GM12878 (cell line): ENCODE results near the gene NT5DC3. TPM values are rescaled to one million over a fixed set of nuclear protein-coding genes. Genes with fewer than 3 reads are reported as not detected.

Experiments
- ATAC-seq: fragments of 200-7000 bp; cut with Tn5 transposase; 3 replicates; pipeline ENCODE4 v1.9.1; 2020; ENCODE audit warnings: mild to moderate bottlenecking, moderate library complexity
- BruUV-seq: library from RNA; stranded (reverse); fragments of 400-500 nt; replicated peaks from 2 replicates; lab custom pipeline; 2021; lab: Mats Ljungman, UMichigan
- CTCF ChIA-PET: fragments of 300-600 bp; sonication (Branson Sonifier 250); formaldehyde crosslinking; extraction: SDS; loops from one replicate; lab custom pipeline; 2021; ENCODE audit warnings: inconsistent platforms; lab: Yijun Ruan, JAX
- POLR2A ChIA-PET: fragments of 350-600 bp; formaldehyde crosslinking; extraction: SDS; loops from one replicate; lab custom pipeline; 2021; ENCODE audit warnings: inconsistent platforms; lab: Charles Lee
- RAD21 ChIA-PET: fragments of 300-600 bp; sonication (Branson Sonifier 250); formaldehyde crosslinking; loops from one replicate; lab custom pipeline; 2023; ENCODE audit warnings: antibody characterized with exemption; ENCODE audit not compliant: unreplicated experiment; lab: Charles Lee
- SMC1A ChIA-PET: fragments of 300-600 bp; sonication (Branson Sonifier 250); formaldehyde crosslinking; loops from one replicate; lab custom pipeline; 2023; ENCODE audit not compliant: unreplicated experiment, uncharacterized antibody; lab: Charles Lee
- DNase-seq: peaks from one replicate; pipeline ENCODE4 v3.0.0-alpha.2; 2011; ENCODE audit warnings: low read depth, low spot score
- FAIRE-seq: peaks from 3 replicates; lab custom pipeline; 2011; peaks lifted over from hg19 to GRCh38; lab: Jason Lieb, UNC
- H2AFZ ChIP-seq: 2 replicates; pipeline ENCODE4 v1.6.0; 2011; ENCODE audit warnings: low read depth, low read length, control low read depth; ENCODE audit not compliant: control insufficient read depth
- H3K27ac ChIP-seq: 2 replicates; pipeline ENCODE4 v1.5.1; 2011; ENCODE audit warnings: control low read depth; ENCODE audit not compliant: control insufficient read depth, insufficient read depth
- H3K27me3 ChIP-seq, 2 experiments: replicated peaks in 1 of 2; 2 replicates each; pipeline versions ENCODE4 v1.6.0 to v1.6.1; 2011; ENCODE audit warnings: low read length in 1 of 2; ENCODE audit not compliant: control insufficient read depth in 2 of 2, insufficient read depth in 2 of 2
- H3K36me3 ChIP-seq, 2 experiments: 2 replicates each; pipeline ENCODE4 v1.5.1; 2011; ENCODE audit warnings: low read length in 1 of 2; ENCODE audit not compliant: control insufficient read depth in 2 of 2, insufficient read depth in 2 of 2
- H3K4me1 ChIP-seq: 2 replicates; pipeline ENCODE4 v1.6.1; 2011; ENCODE audit warnings: mild to moderate bottlenecking, low read length, moderate library complexity, mixed read lengths; ENCODE audit not compliant: control insufficient read depth, insufficient read depth
- H3K4me2 ChIP-seq: 2 replicates; pipeline ENCODE4 v1.6.0; 2011; ENCODE audit warnings: control low read depth; ENCODE audit not compliant: control insufficient read depth, insufficient read depth
- H3K4me3 ChIP-seq: fragments of 200-600 bp; sonication (generic); 2 replicates; pipeline ENCODE4 v1.5.1; 2016
- H3K79me2 ChIP-seq: 2 replicates; pipeline ENCODE4 v1.6.0; 2011; ENCODE audit warnings: low read length; ENCODE audit not compliant: control insufficient read depth, insufficient read depth
- H3K9ac ChIP-seq: 2 replicates; pipeline ENCODE4 v1.8.0; 2011; ENCODE audit warnings: low read length, control low read depth, mixed read lengths; ENCODE audit not compliant: control insufficient read depth, insufficient read depth
- H3K9me3 ChIP-seq: replicated peaks from 3 replicates; pipeline ENCODE4 v1.5.1; 2011; ENCODE audit warnings: mild to moderate bottlenecking, low read length; ENCODE audit not compliant: control insufficient read depth, insufficient read depth
- H4K20me1 ChIP-seq: 2 replicates; pipeline ENCODE4 v1.6.0; 2011; ENCODE audit not compliant: control insufficient read depth, insufficient read depth
- BHLHE40 ChIP-seq, 2 experiments: fragments of 450-650 bp in 1 of 2; IDR thresholded peaks; 2 replicates each; pipeline ENCODE4 v1.6.1; 2011 to 2017; ENCODE audit warnings: low read depth in 2 of 2, borderline replicate concordance in 1 of 2, improper control_type of control experiment in 1 of 2, low read length in 1 of 2, mild to moderate bottlenecking in 1 of 2
- DPF2 ChIP-seq: fragments of 450-650 bp; IDR thresholded peaks from 2 replicates; pipeline ENCODE4 v1.6.1; 2017; ENCODE audit warnings: mild to moderate bottlenecking
- FOS ChIP-seq: IDR thresholded peaks from 3 replicates; pipeline ENCODE4 v1.6.1; 2011; ENCODE audit warnings: borderline replicate concordance; ENCODE audit not compliant: insufficient read length; ENCODE audit errors: extremely low read depth
- FOXK2 ChIP-seq: fragments of 450-650 bp; IDR thresholded peaks from 2 replicates; pipeline ENCODE4 v1.6.1; 2017; ENCODE audit warnings: mild to moderate bottlenecking, moderate library complexity
- HDAC2 ChIP-seq: fragments of 200-600 bp; sonication (generic); IDR thresholded peaks from 2 replicates; pipeline ENCODE4 v1.6.1; 2017
- IKZF1 ChIP-seq: fragments of 450-650 bp; conservative IDR thresholded peaks from 2 replicates; pipeline ENCODE4 v1.6.1; 2017; ENCODE audit warnings: antibody characterized with exemption, mild to moderate bottlenecking
- NBN ChIP-seq: fragments of 450-650 bp; IDR thresholded peaks from 2 replicates; pipeline ENCODE4 v1.6.1; 2016
- PAX8 ChIP-seq: fragments of 450-650 bp; IDR thresholded peaks from 2 replicates; pipeline ENCODE4 v1.6.1; 2017; ENCODE audit warnings: mild to moderate bottlenecking, moderate library complexity
- POLR2AphosphoS2 ChIP-seq: IDR thresholded peaks from 2 replicates; pipeline ENCODE4 v1.6.1; 2011; ENCODE audit warnings: low read depth, mild to moderate bottlenecking, low read length, improper control_type of control experiment, moderate library complexity
- RCOR1 ChIP-seq: conservative IDR thresholded peaks from 2 replicates; pipeline ENCODE4 v1.6.1; 2012; ENCODE audit warnings: low read depth, low read length, improper control_type of control experiment
- YY1 ChIP-seq: IDR thresholded peaks from 2 replicates; pipeline ENCODE4 v1.6.1; 2011; ENCODE audit warnings: low read depth, mild to moderate bottlenecking, low read length
- ZNF207 ChIP-seq: fragments of 450-650 bp; IDR thresholded peaks from 2 replicates; pipeline ENCODE4 v1.6.1; 2014; ENCODE audit warnings: antibody characterized with exemption, mild to moderate bottlenecking, borderline replicate concordance
- WGBS: methylation state at CpG from one replicate; pipeline ENCODE4 v1.1.6; 2016; ENCODE audit warnings: low lambda C conversion rate; ENCODE audit not compliant: insufficient replicate concordance, insufficient coverage; ENCODE audit errors: missing lambda C conversion rate; 5-methylcytosine and 5-hydroxymethylcytosine counted together
- in situ Hi-C: fragments of 300-500 bp; cut with MboI; formaldehyde crosslinking; loops from 9 replicates; pipeline ENCODE4 v1.14.3; 2018; ENCODE audit warnings: mixed read lengths
- intact Hi-C: fragments of 100-400 bp; cut with micrococcal nuclease; formaldehyde crosslinking; loops from one replicate; pipeline ENCODE4 v1.14.2; 2022; ENCODE audit not compliant: unreplicated experiment
- polyA plus RNA-seq, 11 experiments: library from polyadenylated mRNA; depleted of rRNA in 4 of 11; unstranded in 6 of 11; stranded (reverse) in 5 of 11; fragments of >200 nt; fragmentation: Nextera tagmentation in 4 of 11; fragmentation: Illumina TruSeq in 1 of 11; extraction: Ambion mirVana in 4 of 11; extraction: Trizol in 1 of 11; gene quantifications; 1 replicate in 1 of 11; 2 replicates in 10 of 11; pipeline versions ENCODE4 v1.2.1 to v1.2.3, GENCODE V29; 2011 to 2016; ENCODE audit warnings: inconsistent platforms in 2 of 11, missing spikeins in 2 of 11, low read depth in 1 of 11
- total RNA-seq, 4 experiments: library from RNA; depleted of rRNA in 3 of 4; stranded (reverse); fragments of >200 nt in 3 of 4; fragmentation: Illumina TruSeq in 1 of 4; extraction: Trizol in 1 of 4; gene quantifications; 2 replicates each; pipeline versions ENCODE4 v1.2.1 to v1.2.3, GENCODE V29; 2013 to 2021
- TF ChIP-seq, protein P1 (sequence below): IDR thresholded peaks from 2 replicates; pipeline ENCODE4 v1.6.1; 2011; ENCODE audit warnings: mild to moderate bottlenecking, low read depth, low read length, moderate library complexity; ENCODE audit not compliant: insufficient replicate concordance
- TF ChIP-seq, protein P2 (sequence below): fragments of 450-650 bp; IDR thresholded peaks from 2 replicates; pipeline ENCODE4 v1.6.1; 2017; ENCODE audit warnings: mild to moderate bottlenecking, moderate library complexity
- TF ChIP-seq, protein P3 (sequence below): IDR thresholded peaks from 2 replicates; pipeline ENCODE4 v1.6.1; 2012; ENCODE audit warnings: low read depth, low read length, improper control_type of control experiment

The NT5DC3 gene
- total and polyA plus RNA-seq, 10 of the 15 experiments (the other 5 are each of a cell fraction or from before 2014, with no cell fraction given), result 2.0 to 12.4 (median 5.9) TPM

DNA sequence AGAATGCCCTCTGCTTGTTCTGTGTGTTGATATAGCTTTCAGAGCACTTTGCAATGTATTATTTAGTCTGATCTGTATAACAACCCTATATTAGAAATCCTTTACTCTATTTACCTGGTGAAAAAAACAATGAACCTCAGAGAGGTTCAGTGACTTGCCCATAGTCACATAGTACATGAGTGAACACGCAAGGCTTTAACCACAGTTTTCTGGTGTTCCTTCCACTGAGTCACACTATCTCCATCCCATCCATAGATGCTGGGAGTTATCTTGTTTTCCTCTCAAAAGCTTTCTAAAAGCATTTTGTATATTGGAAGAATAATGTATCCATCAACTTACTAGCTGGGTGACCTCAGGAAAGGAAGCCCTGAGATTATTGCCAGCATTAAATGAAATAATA, 104.5 kb downstream of the NT5DC3 start (continued):
- TF ChIP-seq PAX8 (no peak), BHLHE40 (IDR thresholded peaks at IDR 0.05; ENCODE audit: borderline replicate concordance in 1 of 2, low read depth in 2 of 2, low read length in 1 of 2) (no peak), DPF2 (no peak)
- TF ChIP-seq, protein P1, sequence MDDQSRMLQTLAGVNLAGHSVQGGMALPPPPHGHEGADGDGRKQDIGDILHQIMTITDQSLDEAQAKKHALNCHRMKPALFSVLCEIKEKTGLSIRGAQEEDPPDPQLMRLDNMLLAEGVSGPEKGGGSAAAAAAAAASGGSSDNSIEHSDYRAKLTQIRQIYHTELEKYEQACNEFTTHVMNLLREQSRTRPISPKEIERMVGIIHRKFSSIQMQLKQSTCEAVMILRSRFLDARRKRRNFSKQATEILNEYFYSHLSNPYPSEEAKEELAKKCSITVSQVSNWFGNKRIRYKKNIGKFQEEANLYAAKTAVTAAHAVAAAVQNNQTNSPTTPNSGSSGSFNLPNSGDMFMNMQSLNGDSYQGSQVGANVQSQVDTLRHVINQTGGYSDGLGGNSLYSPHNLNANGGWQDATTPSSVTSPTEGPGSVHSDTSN, result no peak

DNA sequence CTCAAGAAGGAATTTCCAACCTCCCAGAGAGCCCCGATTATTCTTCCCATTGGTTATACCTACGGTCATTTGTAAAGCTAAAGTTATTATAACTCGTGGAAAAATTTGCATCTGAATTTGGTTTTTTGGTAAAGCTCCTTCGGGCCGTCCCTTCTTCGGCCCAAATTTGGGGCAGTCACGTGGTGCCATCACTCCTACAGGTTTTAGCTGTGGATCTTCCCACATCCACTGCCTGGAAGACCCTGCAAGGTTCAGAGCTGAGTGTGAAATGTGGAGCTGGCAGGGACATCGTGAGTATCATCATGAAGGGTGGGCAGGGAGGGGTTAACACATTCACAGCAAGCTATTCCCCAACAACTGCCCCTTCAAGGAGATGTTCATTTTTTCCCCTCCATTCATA, 105.7 kb downstream of the NT5DC3 start:
- ATAC-seq, result no peak
- no peak overlapping the region for H3K4me3 ChIP-seq
- TF ChIP-seq ZNF207, result no peak
- no peak for TF ChIP-seq PAX8
- no peak for TF ChIP-seq IKZF1
- TF ChIP-seq RCOR1, result no peak
- no peak for TF ChIP-seq FOS
- no peak for TF ChIP-seq POLR2AphosphoS2
- no peak for TF ChIP-seq HDAC2
- TF ChIP-seq NBN, result no peak
- TF ChIP-seq, protein P2, sequence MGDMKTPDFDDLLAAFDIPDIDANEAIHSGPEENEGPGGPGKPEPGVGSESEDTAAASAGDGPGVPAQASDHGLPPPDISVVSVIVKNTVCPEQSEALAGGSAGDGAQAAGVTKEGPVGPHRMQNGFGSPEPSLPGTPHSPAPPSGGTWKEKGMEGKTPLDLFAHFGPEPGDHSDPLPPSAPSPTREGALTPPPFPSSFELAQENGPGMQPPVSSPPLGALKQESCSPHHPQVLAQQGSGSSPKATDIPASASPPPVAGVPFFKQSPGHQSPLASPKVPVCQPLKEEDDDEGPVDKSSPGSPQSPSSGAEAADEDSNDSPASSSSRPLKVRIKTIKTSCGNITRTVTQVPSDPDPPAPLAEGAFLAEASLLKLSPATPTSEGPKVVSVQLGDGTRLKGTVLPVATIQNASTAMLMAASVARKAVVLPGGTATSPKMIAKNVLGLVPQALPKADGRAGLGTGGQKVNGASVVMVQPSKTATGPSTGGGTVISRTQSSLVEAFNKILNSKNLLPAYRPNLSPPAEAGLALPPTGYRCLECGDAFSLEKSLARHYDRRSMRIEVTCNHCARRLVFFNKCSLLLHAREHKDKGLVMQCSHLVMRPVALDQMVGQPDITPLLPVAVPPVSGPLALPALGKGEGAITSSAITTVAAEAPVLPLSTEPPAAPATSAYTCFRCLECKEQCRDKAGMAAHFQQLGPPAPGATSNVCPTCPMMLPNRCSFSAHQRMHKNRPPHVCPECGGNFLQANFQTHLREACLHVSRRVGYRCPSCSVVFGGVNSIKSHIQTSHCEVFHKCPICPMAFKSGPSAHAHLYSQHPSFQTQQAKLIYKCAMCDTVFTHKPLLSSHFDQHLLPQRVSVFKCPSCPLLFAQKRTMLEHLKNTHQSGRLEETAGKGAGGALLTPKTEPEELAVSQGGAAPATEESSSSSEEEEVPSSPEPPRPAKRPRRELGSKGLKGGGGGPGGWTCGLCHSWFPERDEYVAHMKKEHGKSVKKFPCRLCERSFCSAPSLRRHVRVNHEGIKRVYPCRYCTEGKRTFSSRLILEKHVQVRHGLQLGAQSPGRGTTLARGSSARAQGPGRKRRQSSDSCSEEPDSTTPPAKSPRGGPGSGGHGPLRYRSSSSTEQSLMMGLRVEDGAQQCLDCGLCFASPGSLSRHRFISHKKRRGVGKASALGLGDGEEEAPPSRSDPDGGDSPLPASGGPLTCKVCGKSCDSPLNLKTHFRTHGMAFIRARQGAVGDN, result no peak
- TF ChIP-seq FOXK2, result no peak
- TF ChIP-seq YY1, result no peak
- TF ChIP-seq, protein P3, sequence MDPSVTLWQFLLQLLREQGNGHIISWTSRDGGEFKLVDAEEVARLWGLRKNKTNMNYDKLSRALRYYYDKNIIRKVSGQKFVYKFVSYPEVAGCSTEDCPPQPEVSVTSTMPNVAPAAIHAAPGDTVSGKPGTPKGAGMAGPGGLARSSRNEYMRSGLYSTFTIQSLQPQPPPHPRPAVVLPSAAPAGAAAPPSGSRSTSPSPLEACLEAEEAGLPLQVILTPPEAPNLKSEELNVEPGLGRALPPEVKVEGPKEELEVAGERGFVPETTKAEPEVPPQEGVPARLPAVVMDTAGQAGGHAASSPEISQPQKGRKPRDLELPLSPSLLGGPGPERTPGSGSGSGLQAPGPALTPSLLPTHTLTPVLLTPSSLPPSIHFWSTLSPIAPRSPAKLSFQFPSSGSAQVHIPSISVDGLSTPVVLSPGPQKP, result no peak
- H2AFZ ChIP-seq, result no peak overlapping the region
- no peaks in the 10 kb centered on the region for H3K27me3 ChIP-seq
- POLR2A ChIA-PET, result no interaction called here
- RAD21 ChIA-PET, result interaction anchor here (0.6 kb wide), 1 partner anchor 326 kb away, joined by 3 read pairs; no protein-coding TSS in a partner anchor
- no peak overlapping the region for H3K9ac ChIP-seq
- no peaks in the 10 kb centered on the region for H3K79me2 ChIP-seq
- CTCF ChIA-PET, result no interaction called here
- SMC1A ChIA-PET, result no interaction called here
- H4K20me1 ChIP-seq, result no peaks in the 10 kb centered on the region
- no peaks in the 10 kb centered on the region for H3K36me3 ChIP-seq
- FAIRE-seq, result no peak
- in situ Hi-C loops, result no loop called here
- peaks cover 3% of the 10 kb centered on the region; the same call in 2 of the 3 replicates for H3K9me3 ChIP-seq
- no peak for DNase-seq
- no peak overlapping the region for H3K27ac ChIP-seq
- BruUV-seq, result no TSS peak
- H3K4me1 ChIP-seq, result no peaks in the 10 kb centered on the region
- no peak overlapping the region for H3K4me2 ChIP-seq
- WGBS, result 62% methylated on average over 8 of the region's 8 CpGs
- intact Hi-C loops, result no loop called here
